ENCODE data around the gene IFT81. TPM values are rescaled to one million over a fixed set of nuclear protein-coding genes. Genes with fewer than 3 reads are reported as not detected.

The IFT81 gene
- total and polyA plus RNA-seq, 2 donors = 7.3 to 8.0 TPM

- 92% methylated on average over 3 of the region's 3 CpGs for WGBS
- Histone ChIP-seq H3K27me3 (ENCODE audit: control insufficient read depth in 2 of 2, insufficient read depth in 1 of 2, low read length in 1 of 2) (no peaks in the 10 kb centered on the region), H3K27ac (ENCODE audit: low read depth in 1 of 2, low read length in 1 of 2) (no peak overlapping the region)
These were observed 47.0 kb downstream of the IFT81 start for GRCh38 chr12:110171186-110171538.

DNA sequence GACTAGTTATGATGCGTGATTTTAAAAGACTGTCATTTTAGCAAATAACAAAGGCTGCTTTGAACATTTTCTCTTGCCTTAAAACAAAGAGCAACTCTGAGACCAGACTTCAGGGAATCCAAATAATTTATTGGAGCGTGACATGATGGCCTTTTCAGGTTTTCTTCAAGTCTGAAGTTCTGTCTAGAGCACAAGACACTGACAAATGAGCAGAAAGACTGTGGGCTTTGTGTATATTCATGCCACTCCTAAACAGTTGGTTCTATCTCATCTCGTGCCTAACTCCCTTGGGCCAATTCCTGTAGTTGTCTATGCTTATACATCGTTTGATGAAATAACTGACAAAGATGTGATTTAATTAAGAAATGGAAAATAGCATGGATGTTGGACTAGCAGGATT, 47.5 kb downstream of the IFT81 start:
- DNase-seq (ENCODE audit: low read depth in 6 of 9, low spot score in 9 of 9) = no peak
- H3K27ac ChIP-seq (ENCODE audit: low read depth in 1 of 2, low read length in 1 of 2) = no peak overlapping the region
- 93% methylated on average over 4 of the region's 4 CpGs for WGBS
- no peaks in the 10 kb centered on the region for H3K36me3 ChIP-seq (ENCODE audit: control insufficient read depth in 2 of 2, insufficient read depth in 2 of 2, low read length in 1 of 2)
- no peak overlapping the region for H3K4me3 ChIP-seq (ENCODE audit: low read length in 2 of 2)
- H3K27me3 ChIP-seq (ENCODE audit: control insufficient read depth in 2 of 2, insufficient read depth in 1 of 2, low read length in 1 of 2) = no peaks in the 10 kb centered on the region
- no peaks in the 10 kb centered on the region for H3K4me1 ChIP-seq (ENCODE audit: control insufficient read depth in 2 of 2, insufficient read depth in 2 of 2, low read length in 2 of 2)
- no peaks in the 10 kb centered on the region for H3K9me3 ChIP-seq (ENCODE audit: control insufficient read depth in 2 of 2, insufficient read depth in 1 of 2, low read length in 1 of 2)

More at GRCh38 chr12:110171186-110171538, 47.0 kb downstream of the IFT81 start:
- Histone ChIP-seq H3K4me3 (ENCODE audit: low read length in 2 of 2) (no peak overlapping the region), H3K9me3 (ENCODE audit: control insufficient read depth in 2 of 2, insufficient read depth in 1 of 2, low read length in 1 of 2) (no peaks in the 10 kb centered on the region), H3K36me3 (ENCODE audit: control insufficient read depth in 2 of 2, insufficient read depth in 2 of 2, low read length in 1 of 2) (no peaks in the 10 kb centered on the region), H3K4me1 (ENCODE audit: control insufficient read depth in 2 of 2, insufficient read depth in 2 of 2, low read length in 2 of 2) (no peaks in the 10 kb centered on the region)
- no peak for DNase-seq (ENCODE audit: low read depth in 6 of 9, low spot score in 9 of 9)

- no peaks in the 10 kb centered on the region for H3K9me3 ChIP-seq (ENCODE audit: control insufficient read depth in 2 of 2, insufficient read depth in 1 of 2, low read length in 1 of 2)
- H3K27me3 ChIP-seq (ENCODE audit: control insufficient read depth in 2 of 2, insufficient read depth in 1 of 2, low read length in 1 of 2) = no peaks in the 10 kb centered on the region
- DNase-seq (ENCODE audit: low read depth in 6 of 9, low spot score in 9 of 9) = no peak
- H3K4me1 ChIP-seq (ENCODE audit: control insufficient read depth in 2 of 2, insufficient read depth in 2 of 2, low read length in 2 of 2) = no peaks in the 10 kb centered on the region
- WGBS = 94% methylated on average over 6 of the region's 6 CpGs
- no peaks in the 10 kb centered on the region for H3K36me3 ChIP-seq (ENCODE audit: control insufficient read depth in 2 of 2, insufficient read depth in 2 of 2, low read length in 1 of 2)
- no peak overlapping the region for H3K27ac ChIP-seq (ENCODE audit: low read depth in 1 of 2, low read length in 1 of 2)
- H3K4me3 ChIP-seq (ENCODE audit: low read length in 2 of 2) = no peak overlapping the region
These were observed 50.3 kb downstream of the IFT81 start for GRCh38 chr12:110174373-110174996.

- Histone ChIP-seq H3K9me3 (ENCODE audit: control insufficient read depth in 2 of 2, insufficient read depth in 1 of 2, low read length in 1 of 2) (no peaks in the 10 kb centered on the region), H3K27ac (ENCODE audit: low read depth in 1 of 2, low read length in 1 of 2) (no peak overlapping the region), H3K4me3 (ENCODE audit: low read length in 2 of 2) (no peak overlapping the region), H3K4me1 (ENCODE audit: control insufficient read depth in 2 of 2, insufficient read depth in 2 of 2, low read length in 2 of 2) (no peaks in the 10 kb centered on the region), H3K36me3 (ENCODE audit: control insufficient read depth in 2 of 2, insufficient read depth in 2 of 2, low read length in 1 of 2) (no peaks in the 10 kb centered on the region), H3K27me3 (ENCODE audit: control insufficient read depth in 2 of 2, insufficient read depth in 1 of 2, low read length in 1 of 2) (no peaks in the 10 kb centered on the region)
- no peak for DNase-seq (ENCODE audit: low read depth in 6 of 9, low spot score in 9 of 9)
- 96% methylated on average over 4 of the region's 4 CpGs for WGBS
These were observed 51.0 kb downstream of the IFT81 start for GRCh38 chr12:110175201-110175600.

- H3K4me3 ChIP-seq (ENCODE audit: low read length in 2 of 2) = no peak overlapping the region
- H3K36me3 ChIP-seq (ENCODE audit: control insufficient read depth in 2 of 2, insufficient read depth in 2 of 2, low read length in 1 of 2) = peaks cover 0 to under 1% of the 10 kb centered on the region in 2 donors
- no peaks in the 10 kb centered on the region for H3K4me1 ChIP-seq (ENCODE audit: control insufficient read depth in 2 of 2, insufficient read depth in 2 of 2, low read length in 2 of 2)
- no peaks in the 10 kb centered on the region for H3K27me3 ChIP-seq (ENCODE audit: control insufficient read depth in 2 of 2, insufficient read depth in 1 of 2, low read length in 1 of 2)
- 93% methylated on average over 1 of the region's 1 CpG for WGBS
- peak in 1 of 9 donors; percentile 13 for DNase-seq (ENCODE audit: low read depth in 6 of 9, low spot score in 9 of 9)
- H3K27ac ChIP-seq (ENCODE audit: low read depth in 1 of 2, low read length in 1 of 2) = no peak overlapping the region
- H3K9me3 ChIP-seq (ENCODE audit: control insufficient read depth in 2 of 2, insufficient read depth in 1 of 2, low read length in 1 of 2) = no peaks in the 10 kb centered on the region
These were observed 52.6 kb downstream of the IFT81 start for GRCh38 chr12:110176745-110177144.

- no peak overlapping the region for H3K27ac ChIP-seq (ENCODE audit: low read depth in 1 of 2, low read length in 1 of 2)
- no peaks in the 10 kb centered on the region for H3K9me3 ChIP-seq (ENCODE audit: control insufficient read depth in 2 of 2, insufficient read depth in 1 of 2, low read length in 1 of 2)
These were observed 55.1 kb downstream of the IFT81 start for GRCh38 chr12:110179291-110179690.

DNA sequence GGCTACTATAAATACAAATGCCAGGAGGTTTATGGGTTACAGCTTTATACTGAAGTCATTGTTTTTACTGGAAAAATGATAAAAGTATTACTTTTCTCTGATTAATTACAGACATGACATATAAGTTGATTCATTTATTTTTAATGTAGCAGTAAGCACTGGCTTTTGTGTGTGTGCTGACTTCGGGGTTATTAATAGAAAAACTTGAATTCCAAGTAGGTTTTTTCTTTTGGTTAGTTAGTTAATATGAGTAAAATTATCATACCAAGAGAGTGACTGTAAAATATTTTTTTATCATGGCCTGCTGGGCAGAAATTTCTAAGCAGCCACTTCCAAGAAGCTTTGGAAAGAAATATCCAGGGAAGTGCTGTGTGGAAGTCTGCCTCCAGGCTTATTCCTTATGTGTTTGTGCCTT, 56.4 kb downstream of the IFT81 start:
- Histone ChIP-seq H3K4me1 (ENCODE audit: control insufficient read depth in 2 of 2, insufficient read depth in 2 of 2, low read length in 2 of 2) (no peaks in the 10 kb centered on the region), H3K9me3 (ENCODE audit: control insufficient read depth in 2 of 2, insufficient read depth in 1 of 2, low read length in 1 of 2) (peaks cover 0 to 3% of the 10 kb centered on the region in 2 donors), H3K4me3 (ENCODE audit: low read length in 2 of 2) (no peak overlapping the region), H3K36me3 (ENCODE audit: control insufficient read depth in 2 of 2, insufficient read depth in 2 of 2, low read length in 1 of 2) (peaks cover 0 to 3% of the 10 kb centered on the region in 2 donors), H3K27ac (ENCODE audit: low read depth in 1 of 2, low read length in 1 of 2) (no peak overlapping the region), H3K27me3 (ENCODE audit: control insufficient read depth in 2 of 2, insufficient read depth in 1 of 2, low read length in 1 of 2) (no peaks in the 10 kb centered on the region)
- no peak for DNase-seq (ENCODE audit: low read depth in 6 of 9, low spot score in 9 of 9)
- 93% methylated on average over 1 of the region's 1 CpG for WGBS

More at GRCh38 chr12:110179291-110179690, 55.1 kb downstream of the IFT81 start:
- Histone ChIP-seq H3K36me3 (ENCODE audit: control insufficient read depth in 2 of 2, insufficient read depth in 2 of 2, low read length in 1 of 2) (peaks cover 0 to 3% of the 10 kb centered on the region in 2 donors), H3K4me3 (ENCODE audit: low read length in 2 of 2) (no peak overlapping the region), H3K4me1 (ENCODE audit: control insufficient read depth in 2 of 2, insufficient read depth in 2 of 2, low read length in 2 of 2) (no peaks in the 10 kb centered on the region), H3K27me3 (ENCODE audit: control insufficient read depth in 2 of 2, insufficient read depth in 1 of 2, low read length in 1 of 2) (no peaks in the 10 kb centered on the region)
- WGBS = 96% methylated on average over 3 of the region's 3 CpGs
- DNase-seq (ENCODE audit: low read depth in 6 of 9, low spot score in 9 of 9) = no peak

DNA sequence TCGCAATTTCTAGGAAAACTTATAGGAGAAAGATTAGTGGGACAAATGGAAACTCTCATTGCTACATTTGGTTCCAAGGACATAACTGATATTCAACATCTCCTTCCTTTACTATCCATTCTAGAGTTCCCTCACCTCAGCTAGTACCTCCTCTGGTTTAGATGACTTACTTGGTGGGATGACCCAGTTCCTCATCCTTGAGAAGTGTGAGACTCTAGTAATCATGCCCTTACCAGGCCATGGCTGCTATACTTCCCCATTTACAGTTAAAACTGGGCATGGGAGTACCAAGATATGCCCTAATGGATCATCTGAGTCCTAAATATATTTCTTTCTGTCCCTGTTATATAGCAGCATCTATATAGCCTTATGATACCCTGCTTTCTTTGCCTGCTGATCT, 58.1 kb downstream of the IFT81 start:
- Histone ChIP-seq H3K27me3 (ENCODE audit: control insufficient read depth in 2 of 2, insufficient read depth in 1 of 2, low read length in 1 of 2) (no peaks in the 10 kb centered on the region), H3K36me3 (ENCODE audit: control insufficient read depth in 2 of 2, insufficient read depth in 2 of 2, low read length in 1 of 2) (peaks cover 0 to 6% of the 10 kb centered on the region in 2 donors), H3K9me3 (ENCODE audit: control insufficient read depth in 2 of 2, insufficient read depth in 1 of 2, low read length in 1 of 2) (peaks cover 2 to 8% of the 10 kb centered on the region in 2 donors), H3K4me3 (ENCODE audit: low read length in 2 of 2) (no peak overlapping the region), H3K27ac (ENCODE audit: low read depth in 1 of 2, low read length in 1 of 2) (no peak overlapping the region), H3K4me1 (ENCODE audit: control insufficient read depth in 2 of 2, insufficient read depth in 2 of 2, low read length in 2 of 2) (no peaks in the 10 kb centered on the region)
- no peak for DNase-seq (ENCODE audit: low read depth in 6 of 9, low spot score in 9 of 9)
- 96% methylated on average over 1 of the region's 1 CpG for WGBS

- DNase-seq (ENCODE audit: low read depth in 6 of 9, low spot score in 9 of 9) = no peak
- Histone ChIP-seq H3K9me3 (ENCODE audit: control insufficient read depth in 2 of 2, insufficient read depth in 1 of 2, low read length in 1 of 2) (peaks cover 2 to 8% of the 10 kb centered on the region in 2 donors), H3K27me3 (ENCODE audit: control insufficient read depth in 2 of 2, insufficient read depth in 1 of 2, low read length in 1 of 2) (no peaks in the 10 kb centered on the region), H3K36me3 (ENCODE audit: control insufficient read depth in 2 of 2, insufficient read depth in 2 of 2, low read length in 1 of 2) (peaks cover 0 to 6% of the 10 kb centered on the region in 2 donors), H3K4me1 (ENCODE audit: control insufficient read depth in 2 of 2, insufficient read depth in 2 of 2, low read length in 2 of 2) (no peaks in the 10 kb centered on the region), H3K27ac (ENCODE audit: low read depth in 1 of 2, low read length in 1 of 2) (no peak overlapping the region), H3K4me3 (ENCODE audit: low read length in 2 of 2) (no peak overlapping the region)
- 99% methylated on average over 3 of the region's 3 CpGs for WGBS
These were observed 59.2 kb downstream of the IFT81 start for GRCh38 chr12:110183386-110183785.
